Mesendoderm (in vitro differentiated cells): ENCODE data around the gene PCSK1N.

Experiments used
- DNase-seq: peaks from one replicate; pipeline ENCODE4 v3.0.0; 2013
- H2AK5ac ChIP-seq: 2 replicates; pipeline ENCODE4 v1.6.1; 2013; ENCODE audit warnings: low read length, inconsistent platforms
- H2BK120ac ChIP-seq: 2 replicates; pipeline ENCODE4 v1.6.1; 2013; ENCODE audit warnings: low read depth, mild to moderate bottlenecking, low read length, moderate library complexity, mixed read lengths
- H2BK15ac ChIP-seq: replicated peaks from 2 replicates; pipeline ENCODE4 v1.6.1; 2013; ENCODE audit warnings: low read depth, mild to moderate bottlenecking, moderate library complexity
- H2BK5ac ChIP-seq: 2 replicates; pipeline ENCODE4 v1.6.1; 2013; ENCODE audit warnings: low read length, inconsistent platforms
- H3K18ac ChIP-seq: 2 replicates; pipeline ENCODE4 v1.6.1; 2013; ENCODE audit warnings: mild to moderate bottlenecking, low read length, mixed read lengths
- H3K23ac ChIP-seq: one replicate; pipeline ENCODE4 v1.6.1; 2013; ENCODE audit warnings: low read length
- H3K27ac ChIP-seq: 2 replicates; pipeline ENCODE4 v1.5.1; 2013; ENCODE audit warnings: low read depth, mild to moderate bottlenecking, inconsistent platforms, low read length, moderate library complexity
- H3K27me3 ChIP-seq: 2 replicates; pipeline ENCODE4 v1.6.1; 2013; ENCODE audit warnings: low read length, control low read depth, mild to moderate bottlenecking, inconsistent platforms; ENCODE audit not compliant: insufficient read depth, poor library complexity
- H3K36me3 ChIP-seq: 2 replicates; pipeline ENCODE4 v1.6.1; 2013; ENCODE audit warnings: low read length, inconsistent platforms; ENCODE audit not compliant: control insufficient read depth, insufficient read depth
- H3K4ac ChIP-seq: one replicate; pipeline ENCODE4 v1.6.1; 2013; ENCODE audit warnings: low read depth, mild to moderate bottlenecking, low read length, moderate library complexity
- H3K4me1 ChIP-seq: 2 replicates; pipeline ENCODE4 v1.6.1; 2013; ENCODE audit warnings: low read depth, low read length, inconsistent platforms; ENCODE audit not compliant: control insufficient read depth
- H3K4me2 ChIP-seq: 2 replicates; pipeline ENCODE4 v1.6.1; 2013; ENCODE audit warnings: low read length
- H3K4me3 ChIP-seq: 2 replicates; pipeline ENCODE4 v1.5.1; 2013; ENCODE audit warnings: mild to moderate bottlenecking, low read length
- H3K56ac ChIP-seq: one replicate; pipeline ENCODE4 v1.6.1; 2013; ENCODE audit warnings: low read length
- H3K79me1 ChIP-seq: 2 replicates; pipeline ENCODE4 v1.6.1; 2013; ENCODE audit warnings: low read length, inconsistent platforms
- H3K79me2 ChIP-seq: 2 replicates; pipeline ENCODE4 v1.6.1; 2013; ENCODE audit warnings: mild to moderate bottlenecking, low read length; ENCODE audit not compliant: control insufficient read depth, insufficient read depth
- H3K9ac ChIP-seq: 2 replicates; pipeline ENCODE4 v1.6.1; 2013; ENCODE audit warnings: low read length, inconsistent platforms
- H4K5ac ChIP-seq: one replicate; pipeline ENCODE4 v1.6.1; 2013; ENCODE audit warnings: low read length
- H4K8ac ChIP-seq: one replicate; pipeline ENCODE4 v1.6.1; 2013; ENCODE audit warnings: low read depth, mild to moderate bottlenecking, control low read depth, low read length, moderate library complexity
- WGBS: extraction: QIAGEN DNeasy Blood & Tissue Kit; methylation state at CpG from one replicate; pipeline ENCODE4 v1.1.7; 2013; ENCODE audit warnings: low lambda C conversion rate, missing lambda C conversion rate; ENCODE audit not compliant: insufficient coverage; ENCODE audit errors: extremely low coverage; 5-methylcytosine and 5-hydroxymethylcytosine counted together

Gene PCSK1N

GRCh38 chrX:48833542-48834138 lies 1.8 kb downstream of the PCSK1N start:
- peaks cover 15% of the 10 kb centered on the region for H3K27me3 ChIP-seq

GRCh38 chrX:48831909-48832291 lies 3.5 kb downstream of the PCSK1N start:
- H3K36me3 ChIP-seq, result no peaks in the 10 kb centered on the region
- no peaks in the 10 kb centered on the region for H3K4me1 ChIP-seq
- H3K27ac ChIP-seq, result no peak overlapping the region
- no peak overlapping the region for H3K18ac ChIP-seq
- no peak overlapping the region for H2AK5ac ChIP-seq
- H3K27me3 ChIP-seq, result peaks cover 15% of the 10 kb centered on the region
- no peaks in the 10 kb centered on the region for H3K79me2 ChIP-seq
- no peak overlapping the region for H3K23ac ChIP-seq
- no peak overlapping the region for H4K8ac ChIP-seq
- H3K4me2 ChIP-seq, result no peak overlapping the region
- no peak overlapping the region for H2BK5ac ChIP-seq
- no peak overlapping the region for H3K9ac ChIP-seq
- H3K4me3 ChIP-seq, result no peak overlapping the region
- H4K5ac ChIP-seq, result no peak overlapping the region
- H2BK120ac ChIP-seq, result no peak overlapping the region
- no peak for DNase-seq
- no peak overlapping the region for H2BK15ac ChIP-seq
- H3K56ac ChIP-seq, result peak overlapping the region; percentile 56
- H3K79me1 ChIP-seq, result no peaks in the 10 kb centered on the region
- no CpG with 5 or more reads among the region's 57 CpGs for WGBS
- no peak overlapping the region for H3K4ac ChIP-seq

More at GRCh38 chrX:48833542-48834138, 1.8 kb downstream of the PCSK1N start:
- Histone ChIP-seq H3K4me1 (no peaks in the 10 kb centered on the region), H3K36me3 (no peaks in the 10 kb centered on the region), H4K8ac (no peak overlapping the region), H3K4me2 (no peak overlapping the region), H3K56ac (no peak overlapping the region), H3K79me2 (no peaks in the 10 kb centered on the region), H2BK5ac (no peak overlapping the region), H4K5ac (no peak overlapping the region), H2BK120ac (no peak overlapping the region), H2AK5ac (no peak overlapping the region), H2BK15ac (no peak overlapping the region), H3K79me1 (no peaks in the 10 kb centered on the region), H3K27ac (no peak overlapping the region), H3K18ac (no peak overlapping the region), H3K4ac (no peak overlapping the region), H3K23ac (no peak overlapping the region), H3K9ac (no peak overlapping the region), H3K4me3 (no peak overlapping the region)
- DNase-seq, result no peak
- no CpG with 5 or more reads among the region's 9 CpGs for WGBS

- Histone ChIP-seq H3K27me3 (peaks cover 15% of the 10 kb centered on the region), H3K36me3 (no peaks in the 10 kb centered on the region), H4K8ac (no peak overlapping the region), H3K79me1 (no peaks in the 10 kb centered on the region), H3K56ac (peak overlapping the region; percentile 70), H2BK120ac (no peak overlapping the region), H4K5ac (no peak overlapping the region), H2AK5ac (no peak overlapping the region), H3K9ac (peak overlapping the region; percentile 32), H3K23ac (no peak overlapping the region), H3K79me2 (no peaks in the 10 kb centered on the region), H3K4me1 (no peaks in the 10 kb centered on the region), H3K18ac (no peak overlapping the region), H2BK15ac (no peak overlapping the region), H3K4me3 (no peak overlapping the region), H3K27ac (no peak overlapping the region), H2BK5ac (no peak overlapping the region), H3K4ac (no peak overlapping the region), H3K4me2 (no peak overlapping the region)
- no CpG with 5 or more reads among the region's 58 CpGs for WGBS
- no peak for DNase-seq
Observed at GRCh38 chrX:48831136-48831908, 4.1 kb downstream of the PCSK1N start.

GRCh38 chrX:48829016-48829735 lies 6.2 kb downstream of the PCSK1N start:
- Histone ChIP-seq H3K79me1 (no peaks in the 10 kb centered on the region), H4K5ac (no peak overlapping the region), H3K9ac (no peak overlapping the region), H3K56ac (no peak overlapping the region), H3K18ac (no peak overlapping the region), H3K4me3 (no peak overlapping the region), H4K8ac (no peak overlapping the region), H3K4me2 (no peak overlapping the region), H3K23ac (no peak overlapping the region), H3K36me3 (no peaks in the 10 kb centered on the region), H2BK5ac (no peak overlapping the region), H3K4me1 (no peaks in the 10 kb centered on the region), H2BK15ac (no peak overlapping the region), H3K4ac (no peak overlapping the region), H3K79me2 (no peaks in the 10 kb centered on the region), H2BK120ac (no peak overlapping the region), H3K27me3 (peaks cover 5% of the 10 kb centered on the region), H3K27ac (no peak overlapping the region), H2AK5ac (no peak overlapping the region)
- no CpG with 5 or more reads among the region's 24 CpGs for WGBS
- DNase-seq, result no peak

GRCh38 chrX:48827654-48827968 lies 7.8 kb downstream of the PCSK1N start:
- Histone ChIP-seq H3K56ac (no peak overlapping the region), H2BK15ac (no peak overlapping the region), H3K4me3 (no peak overlapping the region), H3K27me3 (no peaks in the 10 kb centered on the region), H2AK5ac (no peak overlapping the region), H4K8ac (no peak overlapping the region), H3K9ac (no peak overlapping the region), H2BK120ac (no peak overlapping the region), H4K5ac (no peak overlapping the region), H3K18ac (no peak overlapping the region), H3K36me3 (no peaks in the 10 kb centered on the region), H2BK5ac (no peak overlapping the region), H3K79me2 (no peaks in the 10 kb centered on the region), H3K27ac (no peak overlapping the region), H3K4ac (no peak overlapping the region), H3K23ac (no peak overlapping the region), H3K4me2 (no peak overlapping the region), H3K79me1 (no peaks in the 10 kb centered on the region), H3K4me1 (no peaks in the 10 kb centered on the region)
- WGBS, result no CpG with 5 or more reads among the region's 4 CpGs
- DNase-seq, result peak; percentile 60
